DND-41 (cell line): ENCODE results near the gene KIR2DL4.
"Not testable (repeated sequence)": the region's sequence is repeated elsewhere in the genome, so short reads cannot be mapped to it uniquely, and the experiment has no call there.

Experiments
- ATAC-seq: fragments of 200-7000 bp; cut with Tn5 transposase; 3 replicates; pipeline ENCODE4 v1.9.1; 2021; ENCODE audit warnings: low read depth; ENCODE audit not compliant: insufficient read depth
- DNase-seq: peaks from one replicate; pipeline ENCODE4 v3.0.0-alpha.2; 2020
- H2AFZ ChIP-seq: 2 replicates; pipeline ENCODE4 v1.6.0; 2012; ENCODE audit warnings: low read depth, low read length
- H3K27ac ChIP-seq: 2 replicates; pipeline ENCODE4 v1.5.1; 2012; ENCODE audit warnings: low read length, inconsistent platforms
- H3K27me3 ChIP-seq: fragments of 200-600 bp; sonication (generic); 2 replicates; pipeline ENCODE4 v1.6.0; 2012; ENCODE audit warnings: low read length, mild to moderate bottlenecking, inconsistent platforms; ENCODE audit not compliant: insufficient read depth, poor library complexity
- H3K36me3 ChIP-seq: 2 replicates; pipeline ENCODE4 v1.5.1; 2012; ENCODE audit warnings: low read length, inconsistent platforms; ENCODE audit not compliant: insufficient read depth
- H3K4me1 ChIP-seq: 2 replicates; pipeline ENCODE4 v1.5.1; 2012; ENCODE audit warnings: mild to moderate bottlenecking, low read length; ENCODE audit not compliant: insufficient read depth
- H3K4me2 ChIP-seq: 2 replicates; pipeline ENCODE4 v1.6.0; 2012; ENCODE audit warnings: mild to moderate bottlenecking, moderate library complexity, low read length, inconsistent platforms; ENCODE audit not compliant: insufficient read depth
- H3K4me3 ChIP-seq, 2 experiments: fragments of 200-600 bp in 1 of 2; shearing (Covaris generic) in 1 of 2; 2 replicates each; pipeline ENCODE4 v1.5.1; 2012 to 2016; ENCODE audit warnings: inconsistent platforms in 2 of 2, low read length in 2 of 2, mild to moderate bottlenecking in 2 of 2, low read depth in 1 of 2, moderate library complexity in 1 of 2
- H3K79me2 ChIP-seq: 2 replicates; pipeline ENCODE4 v1.6.0; 2012; ENCODE audit warnings: low read length, inconsistent platforms; ENCODE audit not compliant: insufficient read depth
- H3K9ac ChIP-seq: 2 replicates; pipeline ENCODE4 v1.6.0; 2012; ENCODE audit warnings: low read depth, mild to moderate bottlenecking, inconsistent platforms, low read length, moderate library complexity
- H3K9me3 ChIP-seq: 2 replicates; pipeline ENCODE4 v1.5.1; 2012; ENCODE audit warnings: low read length, moderate library complexity, mild to moderate bottlenecking, inconsistent platforms; ENCODE audit not compliant: insufficient read depth, severe bottlenecking
- H4K20me1 ChIP-seq: 2 replicates; pipeline ENCODE4 v1.6.0; 2012; ENCODE audit warnings: low read length; ENCODE audit not compliant: insufficient read depth

Gene KIR2DL4

GRCh38 chr19:54771018-54771960, 32.1 kb upstream of the KIR2DL4 start:
- H3K4me2 ChIP-seq, H3K36me3 ChIP-seq, H3K79me2 ChIP-seq, H3K27me3 ChIP-seq, H3K9ac ChIP-seq, DNase-seq, H2AFZ ChIP-seq, H3K4me1 ChIP-seq, H4K20me1 ChIP-seq, H3K4me3 ChIP-seq, ATAC-seq, H3K9me3 ChIP-seq, H3K27ac ChIP-seq: not testable (repeated sequence)

DNA sequence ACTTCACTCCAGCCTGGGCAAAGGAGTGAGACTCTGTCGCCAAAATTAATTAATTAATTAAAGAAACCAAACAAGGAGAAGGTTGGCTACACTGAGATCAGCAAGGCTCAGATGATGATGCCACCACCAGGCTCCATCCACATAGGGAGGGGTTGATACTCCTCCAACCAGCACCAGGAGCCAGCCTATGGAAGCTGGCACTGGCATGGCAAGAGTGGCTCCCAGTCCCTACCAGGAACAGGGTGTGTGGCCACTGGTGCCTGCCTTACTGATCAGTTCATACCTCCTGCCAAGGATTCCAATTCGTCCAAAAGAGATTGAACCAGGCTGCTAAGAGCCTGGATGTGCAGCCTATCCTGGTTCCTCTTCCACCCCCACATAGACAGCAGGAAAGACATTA, 30.7 kb upstream of the KIR2DL4 start:
- not testable (repeated sequence) for H3K4me1 ChIP-seq, H2AFZ ChIP-seq, H3K9ac ChIP-seq, H3K27me3 ChIP-seq, H4K20me1 ChIP-seq, H3K4me3 ChIP-seq, H3K9me3 ChIP-seq, H3K36me3 ChIP-seq, H3K79me2 ChIP-seq, ATAC-seq, H3K4me2 ChIP-seq, DNase-seq, H3K27ac ChIP-seq

DNA sequence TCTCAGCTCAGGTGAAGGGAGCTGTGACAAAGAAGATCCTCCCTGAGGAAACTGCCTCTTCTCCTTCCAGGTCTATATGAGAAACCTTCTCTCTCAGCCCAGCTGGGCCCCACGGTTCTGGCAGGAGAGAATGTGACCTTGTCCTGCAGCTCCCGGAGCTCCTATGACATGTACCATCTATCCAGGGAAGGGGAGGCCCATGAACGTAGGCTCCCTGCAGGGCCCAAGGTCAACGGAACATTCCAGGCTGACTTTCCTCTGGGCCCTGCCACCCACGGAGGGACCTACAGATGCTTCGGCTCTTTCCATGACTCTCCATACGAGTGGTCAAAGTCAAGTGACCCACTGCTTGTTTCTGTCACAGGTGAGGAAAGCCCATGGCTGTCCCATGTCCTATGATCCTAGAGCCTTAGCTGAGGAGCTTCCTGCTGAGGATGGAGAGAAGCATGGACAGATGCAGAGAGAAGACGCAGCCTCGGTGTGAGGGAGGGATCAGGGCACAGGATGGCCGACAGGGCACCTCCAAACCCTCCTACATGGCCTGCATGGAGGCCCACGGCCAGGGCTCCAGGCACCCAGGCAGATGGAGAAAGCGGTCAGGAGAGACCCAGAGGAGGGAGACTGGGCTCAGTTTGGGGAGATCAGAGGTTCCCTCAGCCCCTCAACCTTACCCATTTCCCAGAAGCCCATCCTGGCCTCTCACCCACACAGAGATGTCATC, 28.2 kb upstream of the KIR2DL4 start:
- not testable (repeated sequence) for ATAC-seq, H3K9me3 ChIP-seq, H3K4me3 ChIP-seq, H3K27me3 ChIP-seq, H3K36me3 ChIP-seq, H3K4me1 ChIP-seq, H3K4me2 ChIP-seq, DNase-seq, H2AFZ ChIP-seq, H3K27ac ChIP-seq, H4K20me1 ChIP-seq, H3K79me2 ChIP-seq, H3K9ac ChIP-seq

DNA sequence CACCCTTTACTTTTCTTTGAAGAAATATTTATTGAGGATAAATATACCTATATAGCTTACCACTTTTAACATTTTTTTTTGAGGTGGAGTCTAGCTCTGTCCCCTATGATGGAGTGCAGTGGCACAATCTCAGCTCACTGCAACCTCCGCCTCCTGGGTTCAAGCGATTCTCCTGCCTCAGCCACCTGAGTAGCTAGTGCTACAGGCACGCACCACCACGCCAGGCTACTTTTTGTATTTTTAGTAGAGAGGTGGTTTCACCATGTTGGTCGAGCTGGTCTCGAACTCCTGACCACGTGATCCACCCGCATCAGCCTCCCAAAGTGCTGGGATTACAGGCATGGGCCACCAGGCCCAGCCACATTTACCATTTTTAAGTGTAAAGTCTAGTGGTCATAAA, 27.6 kb upstream of the KIR2DL4 start:
- H3K79me2 ChIP-seq, ATAC-seq, H3K27ac ChIP-seq, H3K4me2 ChIP-seq, H2AFZ ChIP-seq, DNase-seq, H3K4me3 ChIP-seq, H3K9ac ChIP-seq, H3K27me3 ChIP-seq, H4K20me1 ChIP-seq, H3K4me1 ChIP-seq, H3K36me3 ChIP-seq, H3K9me3 ChIP-seq: not testable (repeated sequence)

- H3K79me2 ChIP-seq, ATAC-seq, H2AFZ ChIP-seq, H3K9ac ChIP-seq, H3K4me2 ChIP-seq, H3K4me3 ChIP-seq, H3K27me3 ChIP-seq, H3K9me3 ChIP-seq, DNase-seq, H3K4me1 ChIP-seq, H3K27ac ChIP-seq, H3K36me3 ChIP-seq, H4K20me1 ChIP-seq: not testable (repeated sequence)
Measured at GRCh38 chr19:54777851-54778250, 25.6 kb upstream of the KIR2DL4 start.

DNA sequence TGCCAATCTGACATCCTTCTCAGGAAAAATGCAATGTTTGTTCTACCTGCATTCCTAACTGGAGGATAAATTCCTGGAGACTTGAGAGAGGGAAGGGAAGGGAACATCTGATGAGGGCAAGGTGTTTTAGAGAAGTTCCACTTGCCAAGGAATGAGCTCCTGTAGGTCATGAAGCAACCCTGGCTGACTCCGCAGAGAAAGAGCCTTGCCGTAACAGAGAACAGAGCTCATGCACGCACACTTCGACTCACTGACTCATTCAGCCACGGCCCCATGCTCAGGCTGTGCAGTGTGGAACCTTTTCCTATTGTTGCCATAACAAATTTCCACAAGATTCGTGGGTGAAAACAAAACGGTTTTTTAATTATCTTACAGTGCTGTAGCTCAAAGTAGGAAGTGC, 24.5 kb upstream of the KIR2DL4 start:
- not testable (repeated sequence) for H3K4me1 ChIP-seq, ATAC-seq, H3K27me3 ChIP-seq, H3K79me2 ChIP-seq, DNase-seq, H3K27ac ChIP-seq, H3K4me2 ChIP-seq, H3K9ac ChIP-seq, H2AFZ ChIP-seq, H3K4me3 ChIP-seq, H3K9me3 ChIP-seq, H3K36me3 ChIP-seq, H4K20me1 ChIP-seq

GRCh38 chr19:54782916-54783315, 20.5 kb upstream of the KIR2DL4 start:
- not testable (repeated sequence) for H3K27me3 ChIP-seq, H3K9me3 ChIP-seq, H3K79me2 ChIP-seq, H2AFZ ChIP-seq, H4K20me1 ChIP-seq, H3K4me2 ChIP-seq, H3K36me3 ChIP-seq, ATAC-seq, DNase-seq, H3K4me3 ChIP-seq, H3K9ac ChIP-seq, H3K4me1 ChIP-seq, H3K27ac ChIP-seq

GRCh38 chr19:54786091-54786723, 17.2 kb upstream of the KIR2DL4 start:
- H3K79me2 ChIP-seq, H3K36me3 ChIP-seq, H3K9ac ChIP-seq, H3K4me3 ChIP-seq, H2AFZ ChIP-seq, H4K20me1 ChIP-seq, H3K9me3 ChIP-seq, H3K27ac ChIP-seq, H3K27me3 ChIP-seq, ATAC-seq, H3K4me2 ChIP-seq, DNase-seq, H3K4me1 ChIP-seq: not testable (repeated sequence)
